Uterus (tissue), 2 donors: ENCODE data around the gene GOLT1A.

Experiments
- POLR2A ChIP-seq, 2 donors: fragments of 450-650 bp; IDR thresholded peaks; one replicate each; pipeline ENCODE4 v1.6.1; 2016; ENCODE audit warnings: antibody characterized with exemption in 2 of 2, mild to moderate bottlenecking in 1 of 2, moderate library complexity in 1 of 2
- TF ChIP-seq, protein P1 (sequence below), 4 experiments: fragments of 200-600 bp in 2 of 4; fragments of 450-650 bp in 2 of 4; sonication (generic) in 2 of 4; IDR thresholded peaks; one replicate each; pipeline ENCODE4 v1.5.1; 2016 to 2019; ENCODE audit warnings: antibody characterized with exemption in 4 of 4, mild to moderate bottlenecking in 2 of 4, moderate library complexity in 1 of 4

DNA sequence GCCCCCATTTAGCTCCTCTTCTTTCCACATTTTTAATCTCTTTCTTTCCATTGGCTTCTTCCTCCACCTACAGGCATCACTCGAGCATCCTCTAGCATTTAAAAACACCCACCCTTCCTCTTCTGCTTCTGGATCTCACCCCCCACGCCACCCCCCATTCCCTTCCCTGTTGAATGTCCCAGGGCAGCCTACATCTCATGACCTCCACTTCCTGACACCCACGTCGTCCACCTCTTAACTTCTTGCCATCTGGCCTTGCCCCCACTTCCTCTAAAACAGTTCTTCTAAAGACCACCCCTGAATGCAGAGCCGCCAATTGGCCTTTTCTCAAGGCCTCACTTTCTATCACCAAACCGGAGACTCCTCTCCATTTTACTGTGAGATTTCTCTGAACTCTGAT lies 55.8 kb downstream of the GOLT1A start:
- TF ChIP-seq, protein P1, sequence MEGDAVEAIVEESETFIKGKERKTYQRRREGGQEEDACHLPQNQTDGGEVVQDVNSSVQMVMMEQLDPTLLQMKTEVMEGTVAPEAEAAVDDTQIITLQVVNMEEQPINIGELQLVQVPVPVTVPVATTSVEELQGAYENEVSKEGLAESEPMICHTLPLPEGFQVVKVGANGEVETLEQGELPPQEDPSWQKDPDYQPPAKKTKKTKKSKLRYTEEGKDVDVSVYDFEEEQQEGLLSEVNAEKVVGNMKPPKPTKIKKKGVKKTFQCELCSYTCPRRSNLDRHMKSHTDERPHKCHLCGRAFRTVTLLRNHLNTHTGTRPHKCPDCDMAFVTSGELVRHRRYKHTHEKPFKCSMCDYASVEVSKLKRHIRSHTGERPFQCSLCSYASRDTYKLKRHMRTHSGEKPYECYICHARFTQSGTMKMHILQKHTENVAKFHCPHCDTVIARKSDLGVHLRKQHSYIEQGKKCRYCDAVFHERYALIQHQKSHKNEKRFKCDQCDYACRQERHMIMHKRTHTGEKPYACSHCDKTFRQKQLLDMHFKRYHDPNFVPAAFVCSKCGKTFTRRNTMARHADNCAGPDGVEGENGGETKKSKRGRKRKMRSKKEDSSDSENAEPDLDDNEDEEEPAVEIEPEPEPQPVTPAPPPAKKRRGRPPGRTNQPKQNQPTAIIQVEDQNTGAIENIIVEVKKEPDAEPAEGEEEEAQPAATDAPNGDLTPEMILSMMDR (IDR thresholded peaks at IDR 0.05): no peak
- no peak for TF ChIP-seq POLR2A (IDR thresholded peaks at IDR 0.05)
